Measurements from ENCODE around the gene E4F1.

The E4F1 gene

DNA sequence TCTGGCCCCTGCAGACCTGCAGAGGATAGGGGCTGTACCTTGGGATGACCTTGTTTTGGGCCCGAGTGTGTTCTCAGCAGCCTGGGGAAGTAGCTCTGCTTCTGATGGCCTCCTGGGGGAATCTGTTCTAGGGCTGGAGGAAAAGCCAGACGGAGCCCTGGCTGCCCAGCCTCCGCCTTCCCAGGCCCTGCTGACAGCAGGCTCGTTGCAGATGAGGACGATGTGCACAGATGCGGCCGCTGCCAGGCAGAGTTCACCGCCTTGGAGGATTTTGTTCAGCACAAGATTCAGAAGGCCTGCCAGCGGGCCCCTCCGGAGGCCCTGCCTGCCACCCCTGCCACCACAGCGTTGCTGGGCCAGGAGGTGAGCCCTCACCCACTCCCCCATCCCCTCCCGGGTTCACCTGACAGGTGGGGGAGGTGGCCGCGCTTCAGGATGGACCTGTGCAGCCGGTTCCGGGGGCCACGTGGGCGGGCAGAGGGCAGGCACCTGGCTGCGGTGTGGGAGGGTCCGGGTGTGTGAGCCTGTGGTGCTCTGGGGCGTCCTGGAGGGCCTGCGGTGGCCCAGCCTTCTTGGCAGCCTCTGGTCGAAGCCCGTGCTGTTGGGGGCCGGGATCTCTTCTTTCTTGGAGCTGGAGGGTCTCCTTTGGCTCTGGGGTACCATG, 4.9 kb downstream of the E4F1 start:
- TF ChIP-seq, protein P1, sequence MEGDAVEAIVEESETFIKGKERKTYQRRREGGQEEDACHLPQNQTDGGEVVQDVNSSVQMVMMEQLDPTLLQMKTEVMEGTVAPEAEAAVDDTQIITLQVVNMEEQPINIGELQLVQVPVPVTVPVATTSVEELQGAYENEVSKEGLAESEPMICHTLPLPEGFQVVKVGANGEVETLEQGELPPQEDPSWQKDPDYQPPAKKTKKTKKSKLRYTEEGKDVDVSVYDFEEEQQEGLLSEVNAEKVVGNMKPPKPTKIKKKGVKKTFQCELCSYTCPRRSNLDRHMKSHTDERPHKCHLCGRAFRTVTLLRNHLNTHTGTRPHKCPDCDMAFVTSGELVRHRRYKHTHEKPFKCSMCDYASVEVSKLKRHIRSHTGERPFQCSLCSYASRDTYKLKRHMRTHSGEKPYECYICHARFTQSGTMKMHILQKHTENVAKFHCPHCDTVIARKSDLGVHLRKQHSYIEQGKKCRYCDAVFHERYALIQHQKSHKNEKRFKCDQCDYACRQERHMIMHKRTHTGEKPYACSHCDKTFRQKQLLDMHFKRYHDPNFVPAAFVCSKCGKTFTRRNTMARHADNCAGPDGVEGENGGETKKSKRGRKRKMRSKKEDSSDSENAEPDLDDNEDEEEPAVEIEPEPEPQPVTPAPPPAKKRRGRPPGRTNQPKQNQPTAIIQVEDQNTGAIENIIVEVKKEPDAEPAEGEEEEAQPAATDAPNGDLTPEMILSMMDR (IDR thresholded peaks at IDR 0.05; ENCODE audit: low read depth, low read length, missing control alignments): no peak
- H3K4me3 ChIP-seq (replicated peaks; ENCODE audit: low read depth, low read length): no peak overlapping the region
- DNase-seq (ENCODE audit: extremely low read depth, low read depth): no peak

DNA sequence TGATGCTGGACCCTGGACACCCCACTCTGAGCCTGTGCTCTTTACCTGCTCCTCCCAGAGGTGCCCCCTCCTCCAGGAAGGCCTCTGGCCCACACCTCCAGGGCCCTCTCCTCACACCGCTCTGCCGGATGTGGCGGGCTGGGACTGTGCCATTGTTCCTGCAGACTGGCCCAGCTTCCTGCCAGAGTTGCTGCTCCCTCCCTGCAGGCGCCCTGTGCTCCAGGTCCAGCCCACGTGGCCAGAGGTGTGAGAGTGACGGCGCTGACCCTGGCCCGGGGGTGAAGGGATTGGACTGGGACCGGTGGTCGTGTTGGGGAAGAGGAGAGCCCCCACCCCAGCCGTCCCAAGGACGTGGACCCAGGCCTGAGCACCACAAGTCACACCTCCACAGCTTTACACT, 5.7 kb downstream of the E4F1 start:
- no peak for DNase-seq (ENCODE audit: extremely low read depth, low read depth)
- TF ChIP-seq, protein P1 (IDR thresholded peaks at IDR 0.05; ENCODE audit: low read depth, low read length, missing control alignments): no peak
- H3K4me3 ChIP-seq (replicated peaks; ENCODE audit: low read depth, low read length): no peak overlapping the region

DNA sequence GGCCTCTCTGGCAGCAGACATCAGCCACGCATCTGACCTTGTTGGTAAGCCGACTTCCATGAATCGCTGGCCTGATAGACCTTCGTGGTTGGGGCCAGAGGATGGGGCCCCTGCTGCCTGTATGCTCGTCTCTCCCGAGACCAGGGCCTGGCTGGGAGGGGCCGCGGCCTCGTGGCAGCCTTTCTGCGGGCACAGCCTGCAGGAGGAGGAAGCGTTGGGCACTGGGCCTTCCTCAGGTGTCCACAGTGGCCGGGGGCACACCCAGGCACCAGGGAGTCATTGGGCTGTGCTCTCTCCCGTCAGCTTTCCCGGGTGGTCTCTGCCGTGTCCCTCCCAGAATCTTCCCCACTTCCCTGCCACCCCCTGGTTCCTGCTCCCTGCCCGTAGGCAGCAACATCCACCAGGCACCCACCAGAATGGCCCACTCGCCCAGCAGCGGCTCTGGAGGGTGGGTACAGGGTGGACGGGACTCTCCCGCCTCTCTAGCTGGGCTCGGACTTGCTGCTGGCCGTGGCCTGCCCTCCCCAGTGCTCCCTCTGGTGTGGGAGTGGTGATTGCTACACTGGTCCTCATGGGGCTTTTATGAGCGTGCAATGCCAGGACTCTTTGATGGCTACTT, 6.3 kb downstream of the E4F1 start:
- no peak overlapping the region for H3K4me3 ChIP-seq (replicated peaks; ENCODE audit: low read depth, low read length)
- DNase-seq (ENCODE audit: extremely low read depth, low read depth): no peak
- TF ChIP-seq, protein P1 (IDR thresholded peaks at IDR 0.05; ENCODE audit: low read depth, low read length, missing control alignments): no peak

DNA sequence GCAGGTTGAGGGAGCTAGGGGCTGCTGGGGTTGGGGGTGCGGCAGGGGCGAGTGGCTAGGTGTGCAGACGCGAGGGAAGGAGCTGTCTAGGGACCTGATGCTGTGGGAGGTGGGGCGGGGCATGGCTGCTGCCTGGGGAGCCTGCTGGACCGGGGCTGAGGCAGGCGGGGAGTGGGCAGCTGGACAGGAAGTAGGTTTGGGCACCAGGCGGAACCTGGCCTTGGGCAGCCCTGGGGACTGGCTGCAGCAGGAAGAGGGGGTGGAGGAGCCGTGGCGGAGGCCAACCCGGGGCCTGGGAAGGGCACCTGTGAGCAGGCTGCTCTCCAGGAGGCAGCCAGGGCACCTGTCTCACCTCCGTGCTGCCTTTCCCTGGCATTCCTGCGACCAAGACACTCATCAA, 7.0 kb downstream of the E4F1 start:
- no peak overlapping the region for H3K4me3 ChIP-seq (replicated peaks; ENCODE audit: low read depth, low read length)
- DNase-seq (ENCODE audit: extremely low read depth, low read depth): no peak
- TF ChIP-seq, protein P1 (IDR thresholded peaks at IDR 0.05; ENCODE audit: low read depth, low read length, missing control alignments): no peak

DNA sequence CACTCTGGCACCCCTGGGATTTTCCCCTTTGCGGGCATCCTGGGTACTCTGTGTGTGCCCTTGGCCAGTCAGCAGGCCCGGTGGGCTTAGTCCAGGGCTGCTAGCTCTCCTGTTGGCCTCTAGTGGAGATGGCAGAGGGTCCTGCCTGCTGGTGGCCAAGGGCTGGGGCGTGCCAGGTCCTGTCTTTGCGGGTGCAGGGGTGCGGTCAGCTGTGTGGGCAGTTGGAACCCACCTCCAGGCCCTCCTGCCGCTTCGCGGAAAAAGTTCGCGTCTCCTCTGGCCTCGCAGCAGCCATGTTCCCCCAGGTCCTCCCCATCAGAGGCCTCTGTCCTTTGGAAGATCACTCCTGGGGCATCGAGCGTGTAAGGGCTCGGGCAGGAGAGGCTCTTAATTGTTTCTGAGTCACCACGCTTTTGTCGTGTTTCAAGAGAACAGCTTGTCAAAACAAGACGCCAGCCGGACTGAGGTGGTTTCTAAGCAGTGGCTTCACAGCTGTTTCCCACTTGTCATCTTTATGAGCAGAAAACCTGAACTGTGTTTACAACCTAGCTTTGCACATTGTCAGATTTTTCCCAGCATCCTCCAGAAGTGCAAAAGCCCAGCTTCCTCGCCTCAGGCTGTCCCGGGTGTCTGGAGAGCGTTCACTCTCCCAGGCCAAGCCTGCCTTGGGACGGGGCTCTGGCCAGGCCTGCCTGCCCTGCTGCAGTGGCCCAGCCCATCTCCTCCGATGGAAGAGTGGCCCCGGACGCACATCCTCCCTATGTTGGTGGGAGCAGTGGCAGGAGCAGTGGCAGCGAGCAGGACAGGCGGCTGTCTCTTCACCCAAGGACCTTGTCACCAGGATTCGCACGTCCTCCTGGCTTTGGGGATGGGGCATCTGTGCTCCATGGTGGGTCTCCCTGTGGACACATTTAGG, 7.9 kb downstream of the E4F1 start:
- TF ChIP-seq, protein P1 (IDR thresholded peaks at IDR 0.05; ENCODE audit: low read depth, low read length, missing control alignments): no peak
- DNase-seq (ENCODE audit: extremely low read depth, low read depth): no peak
- no peak overlapping the region for H3K4me3 ChIP-seq (replicated peaks; ENCODE audit: low read depth, low read length)

DNA sequence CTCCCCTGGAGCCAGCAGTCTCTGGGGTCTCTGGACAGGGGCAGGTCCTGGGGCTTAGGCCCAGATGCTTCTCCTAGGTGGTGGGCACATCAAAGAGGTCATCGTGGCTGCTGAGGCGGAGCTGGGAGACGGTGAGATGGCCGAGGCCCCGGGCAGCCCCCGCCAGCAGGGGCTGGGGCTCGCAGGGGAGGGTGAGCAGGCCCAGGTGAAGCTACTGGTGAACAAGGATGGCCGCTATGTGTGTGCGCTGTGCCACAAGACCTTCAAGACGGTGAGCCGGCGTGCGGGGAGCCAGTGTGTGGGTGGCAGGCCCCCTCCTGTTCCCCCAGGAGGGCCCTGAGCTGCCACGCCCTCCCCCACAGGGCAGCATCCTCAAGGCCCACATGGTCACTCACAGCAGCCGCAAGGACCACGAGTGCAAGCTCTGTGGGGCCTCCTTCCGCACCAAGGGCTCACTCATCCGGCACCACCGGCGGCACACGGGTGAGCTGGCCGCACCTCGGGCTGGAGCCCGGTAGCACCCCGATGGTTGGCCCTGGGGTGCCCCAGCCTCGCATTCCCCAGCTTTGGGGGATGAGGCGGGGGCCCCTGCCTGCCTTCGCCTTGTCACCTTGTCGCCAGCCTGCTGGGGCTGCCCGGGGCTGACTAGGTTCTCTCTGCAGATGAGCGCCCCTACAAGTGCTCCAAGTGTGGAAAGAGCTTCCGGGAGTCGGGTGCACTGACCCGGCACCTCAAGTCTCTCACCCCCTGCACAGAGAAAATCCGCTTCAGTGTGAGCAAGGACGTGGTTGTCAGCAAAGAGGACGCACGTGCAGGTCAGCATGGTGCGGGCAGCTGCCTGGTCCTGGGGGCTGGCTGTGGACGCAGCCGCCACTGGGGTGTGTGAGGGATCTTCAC, 9.0 kb downstream of the E4F1 start:
- H3K4me3 ChIP-seq (replicated peaks; ENCODE audit: low read depth, low read length): no peak overlapping the region
- TF ChIP-seq, protein P1 (IDR thresholded peaks at IDR 0.05; ENCODE audit: low read depth, low read length, missing control alignments): no peak
- DNase-seq (ENCODE audit: extremely low read depth, low read depth): no peak

Measured in HFF-Myc (cell line).